HUES64 (cell line): ENCODE measurements around the gene DIS3L2.
A peak's percentile ranks its signal among the peaks of the same experiment; 100 is the strongest.

Source experiments
- H3K27ac ChIP-seq: 2 replicates; pipeline ENCODE4 v1.7.0; 2013; ENCODE audit warnings: low read depth, low read length, inconsistent platforms
- H3K27me3 ChIP-seq: 2 replicates; pipeline ENCODE4 v1.6.1; 2013; ENCODE audit warnings: mild to moderate bottlenecking, low read length; ENCODE audit not compliant: insufficient read depth
- H3K36me3 ChIP-seq: 2 replicates; pipeline ENCODE4 v1.6.1; 2013; ENCODE audit warnings: mild to moderate bottlenecking, low read length; ENCODE audit not compliant: insufficient read depth
- H3K4me1 ChIP-seq: 2 replicates; pipeline ENCODE4 v1.6.1; 2013; ENCODE audit warnings: mild to moderate bottlenecking, low read length, moderate library complexity; ENCODE audit not compliant: insufficient read depth
- H3K4me3 ChIP-seq: 2 replicates; pipeline ENCODE4 v1.5.1; 2013; ENCODE audit warnings: mild to moderate bottlenecking, low read length, moderate library complexity
- H3K9ac ChIP-seq: 2 replicates; pipeline ENCODE4 v1.6.1; 2013; ENCODE audit warnings: mild to moderate bottlenecking, low read depth, low read length
- H3K9me3 ChIP-seq: 2 replicates; pipeline ENCODE4 v1.6.1; 2013; ENCODE audit warnings: low read depth, low read length; ENCODE audit not compliant: insufficient read depth
- WGBS: fragments of 150-250, 120-280 bp; methylation state at CpG from one replicate; pipeline ENCODE4 v1.1.7; 2013; ENCODE audit warnings: missing lambda C conversion rate; 5-methylcytosine and 5-hydroxymethylcytosine counted together

The DIS3L2 gene

DNA sequence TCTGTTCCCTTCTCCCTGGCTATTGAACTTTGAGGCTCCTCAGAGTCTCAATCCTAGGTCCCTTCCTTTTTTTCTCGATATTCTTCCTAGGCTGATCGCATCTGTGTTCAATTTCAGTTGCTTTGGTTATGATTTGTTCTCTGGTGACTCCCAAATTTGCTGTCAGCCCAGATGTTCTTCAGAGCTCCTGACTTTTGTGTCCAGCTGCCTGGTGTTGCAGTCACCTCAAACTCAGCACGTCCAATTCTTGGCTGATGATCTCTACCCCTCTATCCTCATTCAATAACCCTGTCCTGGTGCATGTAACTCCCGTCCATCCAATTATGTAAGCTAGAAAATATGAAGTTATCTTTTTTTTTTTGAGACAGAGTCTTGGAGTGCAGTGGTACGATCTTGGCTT is 31.4 kb downstream of the DIS3L2 start:
- H3K4me1 ChIP-seq = peaks cover 27% of the 10 kb centered on the region
- 90% methylated on average over 4 of the region's 5 CpGs for WGBS
- H3K27ac ChIP-seq = no peak overlapping the region
- H3K9me3 ChIP-seq = no peaks in the 10 kb centered on the region
- no peak overlapping the region for H3K9ac ChIP-seq
- no peaks in the 10 kb centered on the region for H3K36me3 ChIP-seq
- no peak overlapping the region for H3K4me3 ChIP-seq
- no peaks in the 10 kb centered on the region for H3K27me3 ChIP-seq

DNA sequence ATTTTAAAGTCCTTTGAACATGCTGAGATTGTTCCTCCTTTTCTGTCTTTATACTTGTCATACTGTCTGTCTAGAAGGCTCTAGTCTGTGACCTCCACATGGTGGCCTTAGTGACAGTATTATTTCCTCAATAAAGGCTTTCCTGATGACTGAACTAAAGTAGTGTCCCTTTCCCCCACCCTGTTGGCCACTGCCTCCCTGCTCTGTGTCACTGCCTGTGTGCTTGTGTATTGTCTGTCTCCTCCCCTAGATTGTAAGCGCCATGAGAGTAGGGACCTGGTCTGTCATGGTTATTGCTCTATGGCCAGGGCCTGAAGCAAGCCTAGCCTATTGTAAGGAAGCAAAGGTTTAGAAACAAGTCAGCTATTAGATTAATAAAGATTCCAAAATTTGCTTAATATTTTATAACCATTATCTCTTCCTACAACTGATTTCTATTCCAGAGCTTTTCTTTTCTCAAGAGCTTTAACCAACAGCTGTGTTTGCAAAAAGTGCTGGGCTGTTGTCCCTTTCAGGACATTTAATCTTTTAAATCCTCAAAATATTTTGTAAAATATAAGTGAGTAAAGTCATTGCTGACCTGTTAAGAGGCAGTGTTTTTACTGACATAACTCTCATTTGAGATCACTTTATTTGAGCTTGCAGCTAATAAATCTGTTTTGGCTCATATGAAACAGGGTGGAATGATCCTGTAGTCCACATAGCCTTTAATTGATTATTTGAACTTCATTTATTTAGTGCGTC is 35.5 kb downstream of the DIS3L2 start:
- Histone ChIP-seq H3K4me1 (peaks cover 4% of the 10 kb centered on the region; the same call in 1 of the 2 replicates), H3K36me3 (no peaks in the 10 kb centered on the region), H3K27me3 (no peaks in the 10 kb centered on the region)

GRCh38 chr2:231998046-231998445 is 36.5 kb downstream of the DIS3L2 start:
- Histone ChIP-seq H3K27ac (no peak overlapping the region), H3K9me3 (no peaks in the 10 kb centered on the region), H3K4me3 (no peak overlapping the region), H3K9ac (no peak overlapping the region), H3K4me1 (peaks cover 4% of the 10 kb centered on the region; the same call in 1 of the 2 replicates), H3K27me3 (no peaks in the 10 kb centered on the region), H3K36me3 (no peaks in the 10 kb centered on the region)

More for the DNA sequence above, 35.5 kb downstream of the DIS3L2 start:
- no peak overlapping the region for H3K9ac ChIP-seq
- H3K9me3 ChIP-seq = no peaks in the 10 kb centered on the region
- H3K27ac ChIP-seq = no peak overlapping the region
- 100% methylated on average over 2 of the region's 2 CpGs for WGBS
- no peak overlapping the region for H3K4me3 ChIP-seq

DNA sequence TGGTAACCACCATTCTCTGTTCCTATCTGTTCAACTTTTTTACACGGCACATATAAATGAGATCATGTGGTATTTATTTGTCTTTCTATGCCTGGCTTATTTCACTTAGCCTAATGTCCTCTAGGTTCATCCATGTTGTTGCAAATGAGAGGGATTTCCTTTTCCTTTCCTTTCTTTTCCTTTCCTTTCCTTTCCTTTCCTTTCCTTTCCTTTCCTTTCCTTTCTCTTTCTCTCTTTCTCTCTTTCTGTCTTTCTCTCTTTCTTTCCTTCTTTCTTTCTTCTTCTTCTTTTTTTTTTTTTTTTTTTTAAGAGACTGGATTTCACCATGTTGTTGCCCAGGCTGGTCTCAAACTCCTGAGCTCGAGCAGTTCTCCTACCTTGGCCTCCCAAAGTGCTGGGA is 38.9 kb downstream of the DIS3L2 start:
- no peaks in the 10 kb centered on the region for H3K36me3 ChIP-seq
- no peak overlapping the region for H3K4me3 ChIP-seq
- WGBS = 90% methylated on average over 1 of the region's 2 CpGs
- H3K27ac ChIP-seq = no peak overlapping the region
- no peaks in the 10 kb centered on the region for H3K9me3 ChIP-seq
- H3K9ac ChIP-seq = no peak overlapping the region
- no peaks in the 10 kb centered on the region for H3K27me3 ChIP-seq
- H3K4me1 ChIP-seq = peaks cover 4% of the 10 kb centered on the region; the same call in 1 of the 2 replicates

DNA sequence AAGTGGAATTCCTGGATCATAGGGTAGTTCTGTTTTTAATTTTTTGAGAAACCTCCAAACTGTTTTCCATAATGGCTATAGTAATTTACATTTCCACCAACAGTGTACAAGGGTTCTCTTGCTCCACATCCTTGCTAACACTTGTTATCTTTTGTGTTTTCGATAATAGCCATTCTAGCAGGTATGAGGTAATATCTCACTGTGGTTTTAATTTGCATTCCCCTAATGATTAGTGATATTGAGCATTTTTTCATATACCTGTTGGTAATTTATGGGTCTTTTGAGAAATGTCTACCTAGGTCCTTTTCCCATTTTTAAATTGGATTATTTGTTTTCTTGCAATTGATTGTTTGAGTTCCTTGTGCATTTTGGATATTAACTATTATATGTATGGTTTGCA is 39.6 kb downstream of the DIS3L2 start:
- H3K36me3 ChIP-seq = no peaks in the 10 kb centered on the region
- H3K27me3 ChIP-seq = no peaks in the 10 kb centered on the region
- peaks cover 4% of the 10 kb centered on the region; the same call in 1 of the 2 replicates for H3K4me1 ChIP-seq
- H3K9me3 ChIP-seq = no peaks in the 10 kb centered on the region
- 86% methylated on average over 1 of the region's 1 CpG for WGBS
- H3K4me3 ChIP-seq = no peak overlapping the region
- H3K27ac ChIP-seq = no peak overlapping the region
- no peak overlapping the region for H3K9ac ChIP-seq

GRCh38 chr2:232006253-232006652 is 44.7 kb downstream of the DIS3L2 start:
- WGBS = 91% methylated on average over 3 of the region's 3 CpGs
- Histone ChIP-seq H3K27me3 (no peaks in the 10 kb centered on the region), H3K27ac (no peak overlapping the region), H3K9me3 (no peaks in the 10 kb centered on the region), H3K4me3 (no peak overlapping the region), H3K9ac (no peak overlapping the region), H3K36me3 (no peaks in the 10 kb centered on the region), H3K4me1 (peaks cover 15% of the 10 kb centered on the region)

- Histone ChIP-seq H3K9me3 (no peaks in the 10 kb centered on the region), H3K4me3 (no peak overlapping the region), H3K27ac (0 out of 2 replicates have a peak overlapping the region, but pooled peaks have one; percentile 19), H3K36me3 (no peaks in the 10 kb centered on the region), H3K9ac (no peak overlapping the region), H3K4me1 (peaks cover 20% of the 10 kb centered on the region), H3K27me3 (no peaks in the 10 kb centered on the region)
- WGBS = 80% methylated on average over 4 of the region's 4 CpGs
Measured at GRCh38 chr2:232008907-232009638, 47.6 kb downstream of the DIS3L2 start.

DNA sequence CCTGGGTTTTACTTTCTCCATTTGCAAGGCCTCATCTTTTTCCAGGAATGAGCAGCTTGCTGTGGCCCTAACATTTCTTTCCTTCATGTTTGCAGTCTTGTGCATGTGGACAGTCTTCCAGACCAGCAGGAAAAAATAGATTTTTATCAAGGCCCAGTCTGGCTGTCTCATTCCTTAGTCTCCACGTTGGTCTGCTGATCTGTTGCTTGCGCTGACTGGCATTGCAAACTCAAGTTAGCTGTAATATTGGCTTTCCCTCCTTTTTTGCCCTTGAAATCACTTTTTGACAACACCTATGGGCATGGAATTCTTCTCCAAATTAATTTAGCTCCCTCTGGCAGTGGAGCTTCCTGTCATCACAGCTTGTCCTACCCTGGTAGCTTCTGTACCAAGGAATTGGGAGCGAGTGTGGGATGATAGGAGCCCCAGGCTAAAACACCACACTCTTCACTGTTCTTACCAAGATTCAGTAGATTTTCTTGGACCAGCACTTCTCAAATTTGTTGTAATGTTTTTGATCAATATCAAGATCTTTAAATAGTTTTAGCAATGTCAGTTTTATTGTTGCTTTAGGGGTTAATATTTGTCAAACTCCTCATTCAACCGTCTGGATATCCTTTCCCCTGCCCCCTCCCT is 48.2 kb downstream of the DIS3L2 start:
- Histone ChIP-seq H3K27me3 (no peaks in the 10 kb centered on the region), H3K9me3 (no peaks in the 10 kb centered on the region), H3K27ac (0 out of 2 replicates have a peak overlapping the region, but pooled peaks have one; percentile 19), H3K4me3 (no peak overlapping the region), H3K4me1 (peaks cover 20% of the 10 kb centered on the region), H3K9ac (no peak overlapping the region), H3K36me3 (no peaks in the 10 kb centered on the region)
- WGBS = 90% methylated on average over 4 of the region's 4 CpGs

DNA sequence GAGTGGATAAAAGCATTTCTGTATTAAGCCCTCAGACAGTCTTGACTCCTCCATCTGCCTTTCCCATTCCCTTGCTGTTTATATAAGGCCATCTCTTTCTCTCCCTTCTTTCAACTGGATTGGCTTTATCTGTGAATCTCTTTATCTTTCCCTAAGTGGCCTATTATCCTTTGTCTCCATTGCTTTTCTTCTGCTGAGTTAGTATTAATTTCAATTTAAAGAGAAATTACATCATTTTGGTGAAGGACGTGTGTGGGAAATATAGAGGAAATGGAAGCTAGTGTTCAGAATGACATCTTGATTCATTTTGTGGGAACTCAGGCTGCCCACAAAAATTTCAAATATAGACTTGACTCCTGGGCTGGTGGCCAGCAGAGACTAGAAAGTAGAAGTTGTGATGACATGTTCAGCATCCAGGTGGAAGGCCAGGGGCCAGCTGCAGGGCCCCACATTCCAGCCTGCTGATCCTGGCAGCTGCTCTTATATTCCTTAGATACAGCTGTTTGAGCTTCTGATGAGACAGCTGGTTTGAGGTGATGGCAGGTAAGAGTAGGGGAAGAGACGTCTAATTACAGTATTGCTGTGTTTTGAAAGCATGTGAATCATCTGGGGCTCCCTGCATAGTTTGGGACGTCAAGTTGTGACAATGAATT is 52.3 kb downstream of the DIS3L2 start:
- Histone ChIP-seq H3K9ac (no peak overlapping the region), H3K4me1 (peaks cover 15% of the 10 kb centered on the region), H3K27ac (no peak overlapping the region), H3K27me3 (no peaks in the 10 kb centered on the region), H3K36me3 (peaks cover 17% of the 10 kb centered on the region; the same call in 1 of the 2 replicates), H3K4me3 (no peak overlapping the region), H3K9me3 (no peaks in the 10 kb centered on the region)
- WGBS = 80% methylated on average over 3 of the region's 3 CpGs

- Histone ChIP-seq H3K27ac (no peak overlapping the region), H3K36me3 (peaks cover 18% of the 10 kb centered on the region; the same call in 1 of the 2 replicates), H3K4me3 (no peak overlapping the region), H3K9me3 (no peaks in the 10 kb centered on the region), H3K9ac (no peak overlapping the region), H3K4me1 (peaks cover 8% of the 10 kb centered on the region), H3K27me3 (no peaks in the 10 kb centered on the region)
- 84% methylated on average over 4 of the region's 4 CpGs for WGBS
Measured at GRCh38 chr2:232014681-232015080, 53.2 kb downstream of the DIS3L2 start.

DNA sequence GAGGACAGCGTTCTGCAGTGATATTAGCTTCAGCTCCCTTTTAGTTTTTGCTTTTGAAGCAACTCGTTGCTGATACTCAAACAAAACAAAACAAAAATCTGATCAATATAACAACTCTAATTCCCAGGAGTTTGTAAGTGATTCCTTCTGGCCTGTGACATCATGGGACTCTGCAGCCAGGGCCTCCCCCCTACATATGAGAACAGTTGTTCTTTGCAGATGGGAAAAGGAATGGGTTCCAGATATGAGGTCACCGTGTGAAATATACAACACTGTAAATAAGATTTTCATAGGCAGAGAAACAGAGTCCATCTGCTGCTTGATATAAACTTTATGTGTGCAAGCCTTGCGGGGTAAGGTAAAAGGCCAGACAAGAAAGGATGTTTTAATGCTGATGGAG is 56.7 kb downstream of the DIS3L2 start:
- H3K27ac ChIP-seq = no peak overlapping the region
- H3K27me3 ChIP-seq = no peaks in the 10 kb centered on the region
- peaks cover 5% of the 10 kb centered on the region; the same call in 1 of the 2 replicates for H3K4me1 ChIP-seq
- 95% methylated on average over 4 of the region's 4 CpGs for WGBS
- H3K9me3 ChIP-seq = no peaks in the 10 kb centered on the region
- no peak overlapping the region for H3K4me3 ChIP-seq
- H3K36me3 ChIP-seq = peaks cover 20% of the 10 kb centered on the region
- H3K9ac ChIP-seq = no peak overlapping the region
